B cell (primary cell): ENCODE results near the gene CMTM1.

ENCODE experiments used
- EZH2 ChIP-seq: IDR thresholded peaks from 2 replicates; pipeline ENCODE4 v1.6.1; 2012; ENCODE audit warnings: borderline replicate concordance, low read depth, mild to moderate bottlenecking, moderate library complexity, low read length; ENCODE audit not compliant: insufficient read depth, poor library complexity, severe bottlenecking
- TF ChIP-seq, protein P1 (sequence below): fragments of 200-600 bp; IDR thresholded peaks from one replicate; pipeline ENCODE4 v1.8.0; 2022; ENCODE audit warnings: antibody characterized with exemption, mild to moderate bottlenecking

DNA sequence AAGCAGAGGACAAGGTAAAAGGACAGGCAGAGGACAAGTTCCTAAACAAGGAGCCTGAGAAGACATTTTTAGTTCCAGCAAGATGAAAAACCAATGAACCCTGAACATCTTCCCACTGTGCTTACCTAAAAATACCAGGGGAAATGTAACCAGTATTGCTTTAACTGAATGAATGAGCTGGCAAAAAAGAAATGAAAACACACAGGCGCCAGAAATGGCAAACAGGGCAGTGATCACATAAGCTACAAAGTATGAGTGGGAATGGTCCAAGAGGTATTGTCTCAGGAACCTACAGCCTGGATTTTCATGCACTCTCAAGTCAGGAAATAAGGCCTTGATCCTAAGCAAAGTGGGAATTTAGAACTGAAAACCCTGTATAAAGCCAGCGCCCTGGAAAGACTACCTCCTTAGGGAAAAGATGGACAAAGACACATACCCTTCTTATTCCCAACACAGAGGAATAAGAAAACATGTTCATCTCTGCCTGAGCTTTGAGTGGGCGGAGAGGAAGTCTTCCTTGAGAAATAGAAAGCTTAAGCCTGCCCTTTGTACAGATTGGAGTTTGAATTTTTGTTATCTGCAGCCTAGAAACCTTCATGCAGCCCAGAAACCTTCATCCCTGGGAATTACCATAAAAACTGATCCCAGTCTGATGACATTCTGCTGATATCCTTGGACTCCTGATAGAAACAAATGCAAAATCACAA, 15.2 kb downstream of the CMTM1 start:
- TF ChIP-seq, protein P1, sequence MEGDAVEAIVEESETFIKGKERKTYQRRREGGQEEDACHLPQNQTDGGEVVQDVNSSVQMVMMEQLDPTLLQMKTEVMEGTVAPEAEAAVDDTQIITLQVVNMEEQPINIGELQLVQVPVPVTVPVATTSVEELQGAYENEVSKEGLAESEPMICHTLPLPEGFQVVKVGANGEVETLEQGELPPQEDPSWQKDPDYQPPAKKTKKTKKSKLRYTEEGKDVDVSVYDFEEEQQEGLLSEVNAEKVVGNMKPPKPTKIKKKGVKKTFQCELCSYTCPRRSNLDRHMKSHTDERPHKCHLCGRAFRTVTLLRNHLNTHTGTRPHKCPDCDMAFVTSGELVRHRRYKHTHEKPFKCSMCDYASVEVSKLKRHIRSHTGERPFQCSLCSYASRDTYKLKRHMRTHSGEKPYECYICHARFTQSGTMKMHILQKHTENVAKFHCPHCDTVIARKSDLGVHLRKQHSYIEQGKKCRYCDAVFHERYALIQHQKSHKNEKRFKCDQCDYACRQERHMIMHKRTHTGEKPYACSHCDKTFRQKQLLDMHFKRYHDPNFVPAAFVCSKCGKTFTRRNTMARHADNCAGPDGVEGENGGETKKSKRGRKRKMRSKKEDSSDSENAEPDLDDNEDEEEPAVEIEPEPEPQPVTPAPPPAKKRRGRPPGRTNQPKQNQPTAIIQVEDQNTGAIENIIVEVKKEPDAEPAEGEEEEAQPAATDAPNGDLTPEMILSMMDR: no peak
- TF ChIP-seq EZH2: no peak
